Occipital lobe (tissue), 2 donors: ENCODE measurements around the gene GFRA1. TPM values are rescaled to one million over a fixed set of nuclear protein-coding genes. Genes with fewer than 3 reads are reported as not detected.
"Not testable (repeated sequence)": the region's sequence is repeated elsewhere in the genome, so short reads cannot be mapped to it uniquely, and the experiment has no call there.

Experiments
- DNase-seq: peaks from one replicate; lab custom pipeline; 2025; lab: John Stamatoyannopoulos, UW
- total RNA-seq: library from RNA; depleted of rRNA; stranded (reverse); fragments of >200 nt; gene quantifications from one replicate; pipeline ENCODE4 v1.2.3, GENCODE V29; 2014

The GFRA1 gene
- total RNA-seq, 1 donor from 2014 or later, result 4.7 TPM

- DNase-seq, result no peak
Observed at GRCh38 chr10:116043304-116043703, 229.7 kb downstream of the GFRA1 start.

GRCh38 chr10:116041948-116042347 is 231.1 kb downstream of the GFRA1 start:
- no peak for DNase-seq

GRCh38 chr10:116039612-116040011 is 233.4 kb downstream of the GFRA1 start:
- DNase-seq, result no peak

GRCh38 chr10:116038259-116038658 is 234.7 kb downstream of the GFRA1 start:
- DNase-seq, result no peak

DNA sequence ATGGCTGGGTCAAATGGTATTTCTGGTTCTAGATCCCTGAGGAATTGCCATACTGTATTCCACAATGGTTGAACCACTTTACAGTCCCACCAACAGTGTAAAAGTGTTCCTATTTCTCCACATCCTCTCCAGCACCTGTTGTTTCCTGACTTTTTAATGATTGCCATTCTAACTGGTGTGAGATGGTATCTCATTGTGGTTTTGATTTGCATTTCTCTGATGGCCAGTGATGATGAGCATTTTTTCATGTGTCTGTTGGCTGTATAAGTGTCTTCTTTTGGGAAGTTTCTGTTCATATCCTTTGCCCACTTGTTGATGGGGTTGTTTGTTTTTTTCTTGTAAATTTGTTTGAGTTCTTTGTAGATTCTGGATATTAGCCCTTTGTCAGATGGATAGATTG is 237.6 kb downstream of the GFRA1 start:
- DNase-seq, result not testable (repeated sequence)

DNA sequence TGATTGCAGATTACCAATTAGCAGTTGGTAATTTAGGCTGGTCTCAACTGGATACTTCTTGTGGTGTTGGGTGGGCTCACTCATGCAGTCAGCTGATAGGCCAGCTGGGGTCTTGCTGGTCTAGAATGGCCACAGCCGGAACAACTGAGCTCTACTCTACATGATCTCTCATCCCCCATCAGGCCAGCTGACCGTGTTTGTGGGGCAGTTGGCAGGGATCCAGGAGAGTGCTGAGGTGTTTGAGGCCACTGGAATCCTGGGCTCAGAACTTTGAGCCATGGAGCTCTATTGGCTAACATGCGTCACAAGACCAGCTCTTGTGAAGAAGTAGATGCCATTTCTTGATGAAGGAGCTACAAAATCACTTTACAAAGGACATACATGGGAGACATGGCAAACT is 242.4 kb downstream of the GFRA1 start:
- DNase-seq, result no peak

GRCh38 chr10:116029826-116030225 is 243.2 kb downstream of the GFRA1 start:
- no peak for DNase-seq

- no peak for DNase-seq
Observed at GRCh38 chr10:116027355-116027754, 245.7 kb downstream of the GFRA1 start.

GRCh38 chr10:116026725-116027124 is 246.3 kb downstream of the GFRA1 start:
- no peak for DNase-seq

- DNase-seq, result no peak
Observed at GRCh38 chr10:116026315-116026714, 246.7 kb downstream of the GFRA1 start.

GRCh38 chr10:116024271-116024878 is 248.6 kb downstream of the GFRA1 start:
- DNase-seq, result no peak

GRCh38 chr10:116017405-116017804 is 255.6 kb downstream of the GFRA1 start:
- no peak for DNase-seq

- no peak for DNase-seq
Observed at GRCh38 chr10:116015583-116016333, 257.2 kb downstream of the GFRA1 start.

DNA sequence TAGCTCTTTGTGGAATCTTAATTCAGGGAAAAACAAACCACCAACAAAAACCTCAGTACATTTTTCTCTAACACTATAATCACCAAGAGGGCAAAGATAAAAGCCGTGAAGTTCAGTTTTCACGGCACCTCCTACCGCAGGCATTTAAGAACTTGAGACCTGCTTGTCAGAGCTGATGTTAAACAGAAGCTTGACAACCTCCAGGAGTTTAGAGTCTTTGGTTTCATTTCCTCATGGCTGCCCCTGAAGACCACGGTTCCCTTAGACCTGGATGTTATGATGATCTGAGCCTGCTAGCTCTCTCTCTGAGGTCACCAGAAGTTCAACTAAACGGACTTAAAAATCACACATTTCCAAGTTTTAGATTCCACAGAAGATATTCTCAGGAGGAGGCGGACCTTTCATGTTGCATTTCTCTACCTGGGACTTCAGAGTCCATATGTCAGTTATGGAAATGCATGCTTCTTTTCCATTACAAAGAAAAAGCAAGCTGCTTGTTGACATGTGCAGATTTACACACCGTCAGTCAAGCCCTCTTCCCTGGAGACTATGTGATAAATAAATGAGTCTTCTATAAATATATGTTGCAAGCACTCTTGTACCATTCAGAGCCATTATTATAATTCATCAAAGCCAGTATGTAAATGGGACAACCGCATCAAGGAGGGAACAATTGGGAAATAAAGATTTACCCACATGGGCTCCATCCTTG is 258.0 kb downstream of the GFRA1 start:
- no peak for DNase-seq

- DNase-seq, result no peak
Observed at GRCh38 chr10:116014326-116014725, 258.7 kb downstream of the GFRA1 start.

- no peak for DNase-seq
Observed at GRCh38 chr10:116011929-116012328, 261.1 kb downstream of the GFRA1 start.

DNA sequence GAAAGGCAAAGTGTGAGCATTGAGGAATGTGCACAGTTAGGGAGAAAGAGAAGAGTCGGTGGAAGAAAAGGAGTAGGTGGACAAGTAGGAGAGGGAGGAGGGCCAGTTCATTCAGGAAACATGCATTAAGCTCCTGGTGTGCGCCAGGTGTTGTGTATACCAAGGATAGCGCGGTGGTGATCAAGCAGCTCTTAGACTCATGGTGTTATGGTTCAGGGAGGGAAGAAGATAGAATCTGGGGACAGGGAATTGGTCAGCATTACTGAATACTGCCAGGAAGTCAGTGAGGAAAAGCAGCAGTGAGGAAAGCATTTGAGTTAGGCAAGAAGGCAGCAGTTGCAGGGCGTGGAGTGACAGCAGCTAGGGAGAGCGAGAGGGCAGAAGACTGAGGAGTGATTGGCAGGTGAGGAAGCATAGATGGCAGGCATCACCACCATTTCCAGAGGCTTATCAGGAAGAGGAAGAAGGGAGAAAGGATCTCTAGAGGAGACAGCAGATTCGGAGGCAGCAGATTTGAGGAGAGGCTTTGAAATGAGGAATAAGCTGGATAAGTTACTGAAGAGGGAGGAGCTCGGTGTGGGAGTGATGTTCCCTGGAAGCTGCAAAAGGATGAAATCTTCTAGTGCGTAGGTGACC is 265.6 kb downstream of the GFRA1 start:
- peak; percentile 6 for DNase-seq

Other genes with a start within 250 kb of the GFRA1 start
- not detected for gene CCDC172, start 51.2 kb upstream of the GFRA1 start, total RNA-seq
- gene PNLIPRP3, start 154.6 kb upstream of the GFRA1 start, total RNA-seq, result not detected